Stomach (tissue), 4 donors: ENCODE results near the gene NHS.

ENCODE experiments used
- POLR2A ChIP-seq, 4 donors: fragments of 450-650 bp; IDR thresholded peaks; one replicate each; pipeline ENCODE4 v1.6.1; 2016; ENCODE audit warnings: antibody characterized with exemption in 4 of 4, control low read depth in 2 of 4, mild to moderate bottlenecking in 1 of 4, moderate library complexity in 1 of 4
- POLR2AphosphoS5 ChIP-seq, 3 donors: sonication (generic); formaldehyde crosslinking; IDR thresholded peaks; one replicate each; pipeline ENCODE4 v1.6.1; 2016; ENCODE audit warnings: antibody characterized with exemption in 3 of 3
- TF ChIP-seq, protein P1 (sequence below), 7 experiments: fragments of 450-650 bp in 4 of 7; fragments of 200-600 bp in 3 of 7; sonication (generic) in 3 of 7; IDR thresholded peaks; one replicate each; pipeline ENCODE4 v1.5.1; 2016 to 2019; ENCODE audit warnings: antibody characterized with exemption in 7 of 7, control low read depth in 2 of 7, mild to moderate bottlenecking in 1 of 7

DNA sequence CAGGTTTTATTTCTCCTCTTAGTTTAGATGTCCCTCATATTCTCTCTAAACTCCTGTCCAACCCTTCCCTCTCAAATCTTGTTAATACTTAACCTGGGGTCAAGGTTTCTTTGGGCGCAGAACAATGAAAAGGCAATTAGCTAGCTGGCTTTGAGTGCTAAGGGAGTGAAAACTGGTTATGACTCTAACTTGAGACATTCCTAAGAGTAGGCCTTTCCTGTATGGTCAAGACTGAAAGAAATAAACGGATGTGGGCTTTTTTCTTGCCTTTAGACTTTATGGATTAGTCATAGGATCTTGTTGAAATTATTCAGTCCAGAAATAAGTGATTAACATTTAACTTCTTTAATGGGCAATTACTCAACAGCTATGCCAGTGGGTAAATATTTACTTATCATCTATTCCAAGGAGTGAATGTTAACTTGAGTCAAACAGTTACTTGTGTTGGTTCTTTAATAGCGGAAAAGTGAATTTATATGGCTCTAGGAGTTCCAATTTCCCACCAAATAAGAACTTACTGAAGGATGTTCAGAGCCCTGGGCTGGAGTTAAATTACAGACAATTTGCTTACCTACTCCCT lies 220.5 kb downstream of the NHS start:
- TF ChIP-seq, protein P1, sequence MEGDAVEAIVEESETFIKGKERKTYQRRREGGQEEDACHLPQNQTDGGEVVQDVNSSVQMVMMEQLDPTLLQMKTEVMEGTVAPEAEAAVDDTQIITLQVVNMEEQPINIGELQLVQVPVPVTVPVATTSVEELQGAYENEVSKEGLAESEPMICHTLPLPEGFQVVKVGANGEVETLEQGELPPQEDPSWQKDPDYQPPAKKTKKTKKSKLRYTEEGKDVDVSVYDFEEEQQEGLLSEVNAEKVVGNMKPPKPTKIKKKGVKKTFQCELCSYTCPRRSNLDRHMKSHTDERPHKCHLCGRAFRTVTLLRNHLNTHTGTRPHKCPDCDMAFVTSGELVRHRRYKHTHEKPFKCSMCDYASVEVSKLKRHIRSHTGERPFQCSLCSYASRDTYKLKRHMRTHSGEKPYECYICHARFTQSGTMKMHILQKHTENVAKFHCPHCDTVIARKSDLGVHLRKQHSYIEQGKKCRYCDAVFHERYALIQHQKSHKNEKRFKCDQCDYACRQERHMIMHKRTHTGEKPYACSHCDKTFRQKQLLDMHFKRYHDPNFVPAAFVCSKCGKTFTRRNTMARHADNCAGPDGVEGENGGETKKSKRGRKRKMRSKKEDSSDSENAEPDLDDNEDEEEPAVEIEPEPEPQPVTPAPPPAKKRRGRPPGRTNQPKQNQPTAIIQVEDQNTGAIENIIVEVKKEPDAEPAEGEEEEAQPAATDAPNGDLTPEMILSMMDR (IDR thresholded peaks at IDR 0.05) = no peak
- TF ChIP-seq POLR2A (IDR thresholded peaks at IDR 0.05) (no peak), POLR2AphosphoS5 (IDR thresholded peaks at IDR 0.05) (peak in 1 of 3 donors; percentile 3)
